ENCODE results near the gene GPR183.

The GPR183 gene

DNA sequence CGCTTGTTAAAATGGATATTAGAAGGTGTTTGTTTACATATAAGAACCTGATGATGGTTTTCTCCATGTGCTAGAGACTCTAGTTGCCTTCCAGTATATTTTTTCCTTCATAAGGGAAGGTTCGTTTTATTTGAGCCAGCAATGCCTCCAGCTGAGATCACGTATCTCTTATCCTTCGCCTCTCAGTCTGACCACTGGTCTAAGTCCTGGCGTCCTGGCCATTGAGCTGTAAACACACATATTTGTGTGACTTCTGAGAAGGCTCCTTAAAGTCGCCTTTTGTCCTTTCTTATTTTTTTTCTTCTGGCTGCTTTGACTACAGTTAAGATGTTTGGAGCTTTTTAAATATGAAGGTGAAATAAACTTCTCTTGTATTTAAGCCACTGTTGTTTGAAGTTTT is 23.7 kb upstream of the GPR183 start:
- TF ChIP-seq, protein P1, sequence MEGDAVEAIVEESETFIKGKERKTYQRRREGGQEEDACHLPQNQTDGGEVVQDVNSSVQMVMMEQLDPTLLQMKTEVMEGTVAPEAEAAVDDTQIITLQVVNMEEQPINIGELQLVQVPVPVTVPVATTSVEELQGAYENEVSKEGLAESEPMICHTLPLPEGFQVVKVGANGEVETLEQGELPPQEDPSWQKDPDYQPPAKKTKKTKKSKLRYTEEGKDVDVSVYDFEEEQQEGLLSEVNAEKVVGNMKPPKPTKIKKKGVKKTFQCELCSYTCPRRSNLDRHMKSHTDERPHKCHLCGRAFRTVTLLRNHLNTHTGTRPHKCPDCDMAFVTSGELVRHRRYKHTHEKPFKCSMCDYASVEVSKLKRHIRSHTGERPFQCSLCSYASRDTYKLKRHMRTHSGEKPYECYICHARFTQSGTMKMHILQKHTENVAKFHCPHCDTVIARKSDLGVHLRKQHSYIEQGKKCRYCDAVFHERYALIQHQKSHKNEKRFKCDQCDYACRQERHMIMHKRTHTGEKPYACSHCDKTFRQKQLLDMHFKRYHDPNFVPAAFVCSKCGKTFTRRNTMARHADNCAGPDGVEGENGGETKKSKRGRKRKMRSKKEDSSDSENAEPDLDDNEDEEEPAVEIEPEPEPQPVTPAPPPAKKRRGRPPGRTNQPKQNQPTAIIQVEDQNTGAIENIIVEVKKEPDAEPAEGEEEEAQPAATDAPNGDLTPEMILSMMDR (IDR thresholded peaks at IDR 0.05; ENCODE audit: insufficient read depth, low read depth, low read length, missing control alignments): no peak
- no peak overlapping the region for H3K4me3 ChIP-seq (ENCODE audit: low read length)
- no peak for DNase-seq (ENCODE audit: low read depth)

DNA sequence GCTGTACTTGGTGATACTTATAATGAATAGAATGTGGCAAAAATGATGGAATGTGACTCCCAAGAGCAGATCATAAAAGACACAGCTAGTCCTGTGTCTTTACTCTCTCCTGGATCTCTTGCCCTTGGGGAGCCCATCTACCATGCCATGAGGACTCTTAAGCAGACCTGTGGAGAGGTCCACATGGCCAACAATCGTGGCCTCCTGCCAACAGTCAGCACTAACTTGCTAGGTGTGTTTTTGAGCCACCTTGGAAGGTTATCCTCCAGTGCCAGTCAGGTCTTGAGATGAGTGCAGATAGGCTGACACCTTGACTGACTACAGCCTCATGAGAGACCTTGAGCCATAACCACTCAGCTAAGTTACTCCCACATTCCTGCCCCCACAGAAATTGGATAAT is 22.3 kb upstream of the GPR183 start:
- TF ChIP-seq, protein P1 (IDR thresholded peaks at IDR 0.05; ENCODE audit: insufficient read depth, low read depth, low read length, missing control alignments): no peak

DNA sequence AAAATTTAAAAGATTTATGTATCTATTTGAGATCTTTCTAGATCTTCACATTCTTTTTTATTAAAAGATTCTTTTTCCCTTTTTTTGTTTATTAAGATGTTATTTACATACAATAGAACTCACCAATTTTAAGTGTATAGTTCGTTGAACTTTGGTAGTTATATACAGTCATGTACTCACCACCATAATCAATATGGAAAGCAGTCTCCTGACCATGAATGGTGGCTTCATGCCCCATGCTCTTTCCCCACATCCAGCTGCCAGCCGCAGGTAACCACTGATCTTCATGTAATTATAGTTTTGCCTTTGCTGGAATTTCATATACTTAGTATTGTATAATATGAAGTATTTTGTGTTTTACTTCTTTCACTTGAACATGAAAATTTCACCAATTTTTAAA is 20.6 kb upstream of the GPR183 start:
- no peak overlapping the region for H3K4me3 ChIP-seq (ENCODE audit: low read length)
- no peak for DNase-seq (ENCODE audit: low read depth)

More for the DNA sequence above, 22.3 kb upstream of the GPR183 start:
- H3K4me3 ChIP-seq (ENCODE audit: low read length): no peak overlapping the region
- no peak for DNase-seq (ENCODE audit: low read depth)

DNA sequence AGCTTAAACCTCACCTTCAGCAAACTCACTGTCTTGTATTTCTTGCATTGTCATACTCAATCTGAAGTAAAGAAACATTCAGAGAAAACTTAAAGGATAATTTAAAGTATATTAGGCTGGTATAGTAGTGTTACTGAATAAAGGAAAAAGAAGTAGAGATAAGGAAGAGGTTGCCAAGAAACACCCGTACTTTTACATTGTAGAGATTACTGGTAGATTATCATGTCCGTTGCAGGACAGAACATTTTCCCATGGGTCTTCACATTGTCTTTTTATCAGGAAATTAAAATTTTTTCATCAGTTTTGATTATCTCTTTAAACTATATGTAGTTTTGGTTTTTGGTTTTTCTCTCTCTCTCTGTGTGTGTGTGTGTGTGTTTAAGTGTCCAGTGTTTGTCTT is 19.9 kb upstream of the GPR183 start:
- TF ChIP-seq, protein P1 (IDR thresholded peaks at IDR 0.05; ENCODE audit: insufficient read depth, low read depth, low read length, missing control alignments): no peak
- no peak overlapping the region for H3K4me3 ChIP-seq (ENCODE audit: low read length)

More for the DNA sequence above, 20.6 kb upstream of the GPR183 start:
- TF ChIP-seq, protein P1 (IDR thresholded peaks at IDR 0.05; ENCODE audit: insufficient read depth, low read depth, low read length, missing control alignments): no peak

DNA sequence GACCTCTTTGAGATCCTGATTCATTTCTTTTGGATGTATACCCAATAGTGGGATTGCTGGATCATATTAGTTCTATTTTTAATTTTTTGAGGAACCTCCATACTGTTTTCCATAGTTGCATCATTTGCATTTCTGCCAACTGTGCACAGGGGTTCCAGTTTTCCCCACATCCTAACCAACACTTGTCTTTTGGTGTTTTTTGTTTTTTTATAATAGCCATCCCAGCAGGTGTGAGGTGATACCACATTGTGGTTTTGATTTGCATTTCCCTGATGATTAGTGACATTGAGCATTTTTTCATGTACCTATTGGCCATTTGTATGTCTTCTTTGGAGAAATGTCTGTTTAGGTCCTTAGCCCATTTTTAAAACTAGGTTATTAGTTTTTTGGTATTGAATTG is 18.8 kb upstream of the GPR183 start:
- TF ChIP-seq, protein P1 (IDR thresholded peaks at IDR 0.05; ENCODE audit: insufficient read depth, low read depth, low read length, missing control alignments): no peak
- H3K4me3 ChIP-seq (ENCODE audit: low read length): no peak overlapping the region
- no peak for DNase-seq (ENCODE audit: low read depth)

More for the DNA sequence above, 19.9 kb upstream of the GPR183 start:
- DNase-seq (ENCODE audit: low read depth): no peak

DNA sequence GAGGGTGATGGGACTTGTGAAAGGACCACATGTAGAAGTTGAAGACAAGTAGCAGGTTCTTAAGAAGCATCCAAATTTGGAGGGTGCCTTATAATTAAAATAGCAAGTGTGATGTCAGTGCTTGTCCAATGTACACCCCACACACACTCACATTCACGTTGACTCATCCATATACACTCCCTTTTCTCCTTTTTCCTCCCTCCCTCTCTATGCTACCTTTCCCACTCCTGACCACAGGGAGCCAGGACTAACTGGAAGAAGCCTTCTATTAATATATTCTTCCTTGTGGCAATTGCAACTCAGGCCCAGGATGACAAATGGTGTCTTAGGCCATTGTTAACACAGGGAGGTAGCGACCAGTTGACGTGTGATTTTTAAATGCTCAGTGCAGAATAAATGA is 16.3 kb upstream of the GPR183 start:
- TF ChIP-seq, protein P1 (IDR thresholded peaks at IDR 0.05; ENCODE audit: insufficient read depth, low read depth, low read length, missing control alignments): no peak
- peak; percentile 47 for DNase-seq (ENCODE audit: low read depth)
- no peak overlapping the region for H3K4me3 ChIP-seq (ENCODE audit: low read length)

DNA sequence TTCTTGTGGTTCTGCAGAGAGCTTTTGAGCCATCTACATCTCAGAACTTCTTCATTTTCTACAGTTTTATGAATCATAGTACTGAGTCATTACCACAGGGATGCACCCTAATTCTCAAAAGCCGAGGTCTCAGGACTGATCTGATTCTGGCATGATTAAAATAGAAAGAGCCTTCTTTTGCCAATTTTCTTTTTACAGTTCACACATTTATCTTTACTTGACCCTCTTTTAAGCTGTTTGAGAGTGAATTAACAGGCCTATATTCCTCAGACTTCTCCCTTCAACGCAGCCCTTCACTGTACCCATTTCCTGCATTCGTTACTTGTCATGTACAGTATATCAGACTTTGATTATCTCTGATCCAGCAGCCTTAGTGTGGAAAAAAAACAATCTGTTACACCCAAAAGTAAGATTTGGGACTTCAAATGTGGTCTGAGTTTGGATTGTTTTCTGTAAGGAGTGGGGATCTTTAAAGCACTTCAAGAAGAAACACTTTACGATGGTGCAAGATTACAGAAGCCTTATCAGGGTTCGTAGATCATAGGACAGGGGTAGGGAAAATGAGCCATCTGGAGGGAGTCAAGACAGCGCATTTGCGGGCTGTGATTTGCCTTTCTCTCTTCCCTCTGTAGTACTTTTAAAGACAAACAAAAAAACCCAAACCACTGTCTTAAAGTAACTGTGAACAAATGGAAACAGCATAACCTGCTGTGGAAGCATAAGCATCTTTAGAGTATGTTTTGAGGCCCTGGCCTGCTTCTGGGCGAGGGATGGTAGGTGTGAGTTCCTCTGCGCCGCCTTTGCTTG is 15.3 kb upstream of the GPR183 start:
- H3K4me3 ChIP-seq (ENCODE audit: low read length): no peak overlapping the region
- TF ChIP-seq, protein P1 (IDR thresholded peaks at IDR 0.05; ENCODE audit: insufficient read depth, low read depth, low read length, missing control alignments): no peak
- peak; percentile 56 for DNase-seq (ENCODE audit: low read depth)

Measured in epithelial cell of esophagus (primary cell).